ENCODE data around the gene PTPRD. TPM values are rescaled to one million over a fixed set of nuclear protein-coding genes. Genes with fewer than 3 reads are reported as not detected.

The PTPRD gene
- total and polyA plus RNA-seq, 2 donors (not counting 1 experiment from before 2014, with no cell fraction given), result not detected

DNA sequence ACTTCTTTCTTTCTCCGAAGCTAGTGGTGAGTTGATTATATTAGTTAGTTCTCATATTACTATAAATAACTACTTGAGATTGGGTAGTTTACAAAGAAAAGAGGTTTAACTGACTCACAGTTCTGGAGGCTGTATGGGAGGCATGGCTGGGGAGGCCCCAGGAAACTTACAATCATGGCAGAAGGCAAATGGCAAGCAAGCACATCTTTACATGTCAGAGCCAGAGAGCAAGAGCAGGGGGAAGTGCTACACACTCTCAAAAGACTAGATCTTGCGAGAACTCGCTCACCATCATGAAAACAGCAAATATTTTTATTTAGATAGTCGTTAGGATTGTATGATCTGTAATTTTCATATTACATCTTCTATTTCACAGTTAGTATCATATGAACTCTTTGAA, 711.2 kb downstream of the PTPRD start:
- TF ChIP-seq, protein P1, sequence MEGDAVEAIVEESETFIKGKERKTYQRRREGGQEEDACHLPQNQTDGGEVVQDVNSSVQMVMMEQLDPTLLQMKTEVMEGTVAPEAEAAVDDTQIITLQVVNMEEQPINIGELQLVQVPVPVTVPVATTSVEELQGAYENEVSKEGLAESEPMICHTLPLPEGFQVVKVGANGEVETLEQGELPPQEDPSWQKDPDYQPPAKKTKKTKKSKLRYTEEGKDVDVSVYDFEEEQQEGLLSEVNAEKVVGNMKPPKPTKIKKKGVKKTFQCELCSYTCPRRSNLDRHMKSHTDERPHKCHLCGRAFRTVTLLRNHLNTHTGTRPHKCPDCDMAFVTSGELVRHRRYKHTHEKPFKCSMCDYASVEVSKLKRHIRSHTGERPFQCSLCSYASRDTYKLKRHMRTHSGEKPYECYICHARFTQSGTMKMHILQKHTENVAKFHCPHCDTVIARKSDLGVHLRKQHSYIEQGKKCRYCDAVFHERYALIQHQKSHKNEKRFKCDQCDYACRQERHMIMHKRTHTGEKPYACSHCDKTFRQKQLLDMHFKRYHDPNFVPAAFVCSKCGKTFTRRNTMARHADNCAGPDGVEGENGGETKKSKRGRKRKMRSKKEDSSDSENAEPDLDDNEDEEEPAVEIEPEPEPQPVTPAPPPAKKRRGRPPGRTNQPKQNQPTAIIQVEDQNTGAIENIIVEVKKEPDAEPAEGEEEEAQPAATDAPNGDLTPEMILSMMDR (IDR thresholded peaks at IDR 0.05), result no peak
- Histone ChIP-seq H3K79me2 (ENCODE audit: control insufficient read depth, insufficient read depth, low read length) (no peaks in the 10 kb centered on the region), H3K27ac (ENCODE audit: low read length in 2 of 2) (no peak overlapping the region), H3K9ac (ENCODE audit: low read length) (no peak overlapping the region), H3K4me2 (replicated peaks; ENCODE audit: low read depth, low read length, poor library complexity, severe bottlenecking) (no peak overlapping the region), H3K9me3 (ENCODE audit: control extremely low read depth in 1 of 3, control insufficient read depth in 2 of 3, insufficient read depth in 1 of 3, low read length in 2 of 3) (no peaks in the 10 kb centered on the region), H2AFZ (ENCODE audit: insufficient read depth, low read depth, low read length, poor library complexity, severe bottlenecking) (no peak overlapping the region), H4K20me1 (ENCODE audit: control insufficient read depth, insufficient read depth, low read length, poor library complexity, severe bottlenecking) (no peaks in the 10 kb centered on the region), H3K27me3 (replicated peaks in 1 of 4; ENCODE audit: control extremely low read depth in 1 of 4, control insufficient read depth in 3 of 4, insufficient read depth in 4 of 4, low read length in 3 of 4) (no peaks in the 10 kb centered on the region), H3K36me3 (replicated peaks in 1 of 2; ENCODE audit: control extremely low read depth in 1 of 2, control insufficient read depth in 1 of 2, extremely low read depth in 1 of 2, insufficient read depth in 2 of 2, low read length in 1 of 2) (no peaks in the 10 kb centered on the region), H3K4me1 (ENCODE audit: control insufficient read depth in 2 of 2, insufficient read depth in 2 of 2, low read length in 2 of 2) (peaks cover 2 to 13% of the 10 kb centered on the region in 2 donors), H3K4me3 (ENCODE audit: control extremely low read depth in 1 of 5, extremely low read depth in 1 of 5, insufficient read depth in 1 of 5, low read depth in 2 of 5, low read length in 4 of 5) (no peak overlapping the region)
- Mint-ChIP-seq H3K4me3 (no peak overlapping the region), H3K4me1 (peaks cover 12% of the 10 kb centered on the region), H3K27me3 (no peaks in the 10 kb centered on the region), H3K9me3 (ENCODE audit: insufficient read depth) (no peaks in the 10 kb centered on the region), H3K27ac (no peak overlapping the region)
- WGBS (ENCODE audit: insufficient coverage), result no CpG with 5 or more reads among the region's 4 CpGs
- DNase-seq (no peak), ATAC-seq (ENCODE audit: low read depth) (no peak)
- ChIA-PET POLR2A (no interaction called here), CTCF (interaction anchor here (2.0 kb wide), 1 partner anchor 41 kb away, joined by 7 read pairs; no protein-coding TSS in a partner anchor)
- intact Hi-C loops (cut with micrococcal nuclease), result no loop called here

DNA sequence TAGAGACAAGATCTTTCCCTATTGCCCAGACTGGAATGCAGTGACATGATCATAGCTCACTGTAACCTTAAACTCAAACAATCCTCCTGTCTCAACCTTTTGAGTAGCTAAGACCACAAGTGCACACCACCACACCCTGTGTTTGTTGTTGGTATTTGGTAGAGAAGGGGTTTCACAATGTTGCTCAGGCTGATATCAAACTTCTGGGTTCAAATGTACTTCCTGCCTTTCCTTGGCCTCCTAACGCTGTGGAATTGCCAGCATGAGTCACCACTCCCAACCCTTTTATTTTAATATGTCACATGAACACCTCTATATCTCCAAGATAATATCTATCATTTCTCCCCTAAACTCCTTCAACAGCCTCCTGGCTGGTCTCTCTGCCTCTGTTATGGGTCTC, 719.0 kb downstream of the PTPRD start:
- H3K4me1 Mint-ChIP-seq, result no peaks in the 10 kb centered on the region
- intact Hi-C loops (cut with micrococcal nuclease), result no loop called here
- CTCF ChIA-PET, result interaction anchor here (0.7 kb wide), 1 partner anchor 50 kb away, joined by 3 read pairs; no protein-coding TSS in a partner anchor
- Histone ChIP-seq H3K9me3 (ENCODE audit: control extremely low read depth in 1 of 3, control insufficient read depth in 2 of 3, insufficient read depth in 1 of 3, low read length in 2 of 3) (peaks cover 0 to 2% (median 0%) of the 10 kb centered on the region in 3 donors), H4K20me1 (ENCODE audit: control insufficient read depth, insufficient read depth, low read length, poor library complexity, severe bottlenecking) (no peaks in the 10 kb centered on the region), H3K4me1 (ENCODE audit: control insufficient read depth in 2 of 2, insufficient read depth in 2 of 2, low read length in 2 of 2) (no peaks in the 10 kb centered on the region), H3K4me2 (replicated peaks; ENCODE audit: low read depth, low read length, poor library complexity, severe bottlenecking) (no peak overlapping the region), H3K79me2 (ENCODE audit: control insufficient read depth, insufficient read depth, low read length) (no peaks in the 10 kb centered on the region), H3K36me3 (replicated peaks in 1 of 2; ENCODE audit: control extremely low read depth in 1 of 2, control insufficient read depth in 1 of 2, extremely low read depth in 1 of 2, insufficient read depth in 2 of 2, low read length in 1 of 2) (no peaks in the 10 kb centered on the region), H3K9ac (ENCODE audit: low read length) (no peak overlapping the region), H2AFZ (ENCODE audit: insufficient read depth, low read depth, low read length, poor library complexity, severe bottlenecking) (no peak overlapping the region), H3K27me3 (replicated peaks in 1 of 4; ENCODE audit: control extremely low read depth in 1 of 4, control insufficient read depth in 3 of 4, insufficient read depth in 4 of 4, low read length in 3 of 4) (no peaks in the 10 kb centered on the region), H3K4me3 (ENCODE audit: control extremely low read depth in 1 of 5, extremely low read depth in 1 of 5, insufficient read depth in 1 of 5, low read depth in 2 of 5, low read length in 4 of 5) (no peak overlapping the region), H3K27ac (ENCODE audit: low read length in 2 of 2) (no peak overlapping the region)
- H3K9me3 Mint-ChIP-seq (ENCODE audit: insufficient read depth), result no peaks in the 10 kb centered on the region
- H3K4me3 Mint-ChIP-seq, result no peak overlapping the region
- TF ChIP-seq EZH2 (IDR thresholded peaks at IDR 0.05; ENCODE audit: borderline replicate concordance, insufficient read depth, low read depth, low read length, poor library complexity, severe bottlenecking), result no peak
- no peak overlapping the region for H3K27ac Mint-ChIP-seq
- ATAC-seq (ENCODE audit: low read depth) (no peak), DNase-seq (no peak)
- H3K27me3 Mint-ChIP-seq, result no peaks in the 10 kb centered on the region
- WGBS (ENCODE audit: insufficient coverage), result 100% methylated on average over 1 of the region's 1 CpG
- POLR2A ChIA-PET, result no interaction called here

Data from B cell (primary cell).